Medulla oblongata (tissue), 1 donor: Measurements from ENCODE around the gene PRKCD.

Source experiments
- DNase-seq: peaks from one replicate; pipeline ENCODE4 v3.0.0-alpha.2; 2015; ENCODE audit errors: extremely low spot score

Gene PRKCD

DNA sequence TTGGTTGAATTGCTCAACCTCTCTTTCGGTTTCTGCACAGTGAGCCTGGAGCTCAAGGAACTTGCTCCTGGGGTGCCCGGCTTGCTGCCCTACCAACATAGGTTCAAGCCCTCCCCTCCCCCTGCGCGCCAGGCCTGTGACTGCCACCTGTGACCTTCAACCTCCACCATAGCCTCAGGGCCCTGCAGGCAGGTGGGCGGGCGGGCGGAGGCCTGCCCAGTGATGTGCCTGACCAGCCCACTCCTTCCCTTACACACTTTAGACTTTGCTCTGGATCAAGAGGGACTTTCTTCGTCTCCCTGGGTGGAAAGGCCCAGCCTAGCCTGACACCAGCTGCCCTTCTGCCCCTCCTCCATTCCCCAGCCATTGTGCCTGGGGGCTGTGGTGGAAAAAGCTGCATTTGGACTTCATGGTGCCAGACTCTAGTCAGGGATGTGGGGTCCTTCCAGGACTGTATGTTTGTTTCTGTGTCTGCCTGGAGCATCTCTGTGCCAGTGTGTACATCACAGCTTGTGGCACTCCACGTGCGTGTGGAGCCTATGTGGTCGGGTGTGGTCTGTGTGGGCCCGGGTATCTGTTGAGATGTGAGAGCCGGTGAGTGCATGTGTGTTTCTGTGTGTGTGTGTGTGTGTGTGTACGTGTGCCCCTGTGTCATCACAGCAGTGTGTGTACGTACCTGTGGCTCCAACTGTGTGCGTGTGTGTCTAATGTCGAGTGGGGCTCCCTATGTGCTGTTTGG is 9.5 kb downstream of the PRKCD start:
- DNase-seq = peak; percentile 78

- no peak for DNase-seq
Measured at GRCh38 chr3:53171064-53171418, 10.0 kb downstream of the PRKCD start.

GRCh38 chr3:53171827-53172505 is 11.0 kb downstream of the PRKCD start:
- DNase-seq = no peak

GRCh38 chr3:53173107-53173506 is 12.1 kb downstream of the PRKCD start:
- DNase-seq = no peak

- DNase-seq = no peak
Measured at GRCh38 chr3:53174346-53175250, 13.6 kb downstream of the PRKCD start.

GRCh38 chr3:53175613-53176540 is 14.9 kb downstream of the PRKCD start:
- DNase-seq = no peak

DNA sequence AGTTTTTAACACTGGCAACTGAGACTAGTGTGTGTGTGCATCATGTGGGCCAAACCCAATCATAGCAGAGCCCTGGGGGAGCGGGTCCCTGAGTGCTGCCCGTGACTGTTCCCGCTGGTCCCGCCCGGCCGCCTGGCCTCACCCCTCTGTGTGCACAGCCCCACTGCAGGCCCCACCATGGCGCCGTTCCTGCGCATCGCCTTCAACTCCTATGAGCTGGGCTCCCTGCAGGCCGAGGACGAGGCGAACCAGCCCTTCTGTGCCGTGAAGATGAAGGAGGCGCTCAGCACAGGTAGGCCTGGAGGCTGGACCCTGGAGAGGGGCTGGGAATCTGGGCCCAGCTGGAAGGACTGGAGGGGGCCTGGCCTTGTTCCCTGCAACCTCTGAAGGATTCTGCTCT is 17.2 kb downstream of the PRKCD start:
- no peak for DNase-seq

DNA sequence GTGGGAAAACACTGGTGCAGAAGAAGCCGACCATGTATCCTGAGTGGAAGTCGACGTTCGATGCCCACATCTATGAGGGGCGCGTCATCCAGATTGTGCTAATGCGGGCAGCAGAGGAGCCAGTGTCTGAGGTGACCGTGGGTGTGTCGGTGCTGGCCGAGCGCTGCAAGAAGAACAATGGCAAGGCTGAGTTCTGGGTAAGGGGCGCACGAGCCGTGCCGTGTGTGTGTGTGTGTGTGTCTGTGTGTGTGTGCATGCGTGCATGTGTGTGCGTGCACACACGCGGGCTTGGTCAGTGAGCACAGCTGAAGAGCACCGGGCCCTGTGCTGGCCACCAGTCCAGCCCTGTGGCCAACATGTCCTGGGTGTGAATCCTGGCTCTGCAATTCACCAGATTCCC is 18.6 kb downstream of the PRKCD start:
- DNase-seq = no peak

GRCh38 chr3:53180305-53181023 is 19.5 kb downstream of the PRKCD start:
- DNase-seq = peak; percentile 55

DNA sequence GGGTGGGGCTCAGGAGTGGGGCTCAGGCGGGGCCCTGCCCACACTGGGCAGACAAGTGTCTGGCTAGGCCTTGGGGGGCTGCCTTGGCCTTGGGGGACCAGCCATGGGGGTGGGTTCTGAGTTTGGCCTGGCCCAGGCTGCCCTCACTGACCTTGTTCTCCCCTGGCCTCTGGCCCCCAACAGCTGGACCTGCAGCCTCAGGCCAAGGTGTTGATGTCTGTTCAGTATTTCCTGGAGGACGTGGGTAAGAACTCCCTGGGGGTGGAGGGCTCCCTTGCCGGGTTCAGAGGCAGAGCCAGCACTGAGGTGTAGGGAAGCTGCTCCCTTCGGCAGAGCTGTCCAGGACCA is 20.0 kb downstream of the PRKCD start:
- no peak for DNase-seq

DNA sequence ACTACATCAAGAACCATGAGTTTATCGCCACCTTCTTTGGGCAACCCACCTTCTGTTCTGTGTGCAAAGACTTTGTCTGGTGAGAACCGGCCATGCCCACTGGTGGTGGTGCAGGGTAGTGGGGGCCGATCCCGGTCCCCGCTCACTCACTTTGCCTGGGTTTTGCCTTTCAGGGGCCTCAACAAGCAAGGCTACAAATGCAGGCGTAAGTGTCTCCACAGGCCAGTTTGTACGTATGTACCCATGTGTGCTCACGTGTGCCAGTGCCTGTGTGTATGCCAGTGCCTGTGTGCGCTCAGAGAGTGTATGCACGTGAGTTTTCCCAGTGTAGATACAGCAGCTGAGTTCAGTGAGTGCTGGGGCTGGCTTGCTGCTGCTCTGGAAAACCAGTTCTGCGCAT is 20.5 kb downstream of the PRKCD start:
- DNase-seq = no peak

GRCh38 chr3:53182764-53183355 is 21.9 kb downstream of the PRKCD start:
- no peak for DNase-seq

GRCh38 chr3:53183514-53183913 is 22.5 kb downstream of the PRKCD start:
- no peak for DNase-seq

- no peak for DNase-seq
Measured at GRCh38 chr3:53184701-53185100, 23.7 kb downstream of the PRKCD start.

- no peak for DNase-seq
Measured at GRCh38 chr3:53185761-53186465, 24.9 kb downstream of the PRKCD start.

- DNase-seq = no peak
Measured at GRCh38 chr3:53186726-53187125, 25.7 kb downstream of the PRKCD start.

DNA sequence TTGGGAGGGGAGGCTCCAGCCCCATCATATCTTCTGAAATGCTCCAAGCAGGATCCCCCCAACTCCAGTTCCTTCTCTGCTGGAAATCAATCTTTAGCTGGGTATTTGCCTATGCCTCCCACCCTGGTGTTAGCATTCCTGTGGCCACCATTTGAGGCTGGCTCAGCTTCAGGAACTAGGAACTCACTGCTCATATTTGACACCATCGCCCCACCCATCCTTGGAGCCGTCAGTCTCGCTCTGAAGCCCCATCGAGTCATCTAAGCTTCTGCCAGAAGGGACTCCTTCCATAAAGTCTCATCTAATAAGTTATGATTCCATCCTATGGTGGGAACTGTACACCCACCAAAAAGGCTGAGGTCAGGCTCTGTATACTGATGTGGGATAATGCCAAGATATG is 26.4 kb downstream of the PRKCD start:
- DNase-seq = no peak

GRCh38 chr3:53188136-53188685 is 27.2 kb downstream of the PRKCD start:
- no peak for DNase-seq

DNA sequence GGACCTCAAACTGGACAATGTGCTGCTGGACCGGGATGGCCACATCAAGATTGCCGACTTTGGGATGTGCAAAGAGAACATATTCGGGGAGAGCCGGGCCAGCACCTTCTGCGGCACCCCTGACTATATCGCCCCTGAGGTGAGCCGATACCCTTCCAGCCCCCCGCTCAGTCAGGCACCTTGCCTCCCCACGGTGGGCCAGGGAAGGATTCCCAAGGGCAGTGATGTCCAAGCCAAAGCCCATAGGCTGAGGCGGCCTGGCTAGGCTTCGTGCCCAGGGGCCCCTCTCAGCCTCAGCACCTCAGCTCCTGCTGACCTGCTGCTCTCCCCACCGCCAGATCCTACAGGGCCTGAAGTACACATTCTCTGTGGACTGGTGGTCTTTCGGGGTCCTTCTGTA is 27.7 kb downstream of the PRKCD start:
- DNase-seq = no peak

DNA sequence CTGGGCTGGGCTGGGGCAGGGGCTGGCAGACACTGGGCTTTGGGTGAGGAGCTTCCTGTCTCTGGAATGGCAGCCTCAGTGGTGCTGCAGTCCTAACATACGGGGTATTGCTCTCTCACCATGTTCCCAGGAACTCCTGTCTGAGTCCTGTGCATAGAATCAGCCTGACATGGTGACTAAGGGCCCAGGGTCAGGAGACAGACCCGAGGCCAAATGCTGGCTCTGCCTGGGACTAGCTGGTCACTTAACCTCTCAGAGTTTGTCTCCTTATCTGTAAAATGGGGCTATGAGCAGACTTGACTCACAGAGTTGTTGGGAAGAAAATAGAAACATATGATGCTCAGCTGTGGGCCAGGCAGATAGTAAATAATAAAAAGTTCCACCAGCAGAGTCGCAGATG is 28.3 kb downstream of the PRKCD start:
- no peak for DNase-seq
